PC-3 (cell line): Measurements from ENCODE around the gene TAPT1.

Experiments
- CTCF ChIP-seq: fragments of 300-600 bp; sonication (generic); conservative IDR thresholded peaks from 2 replicates; pipeline ENCODE4 v1.5.1; 2017; ENCODE audit warnings: antibody characterized with exemption, low read depth, mild to moderate bottlenecking, low read length
- EZH2 ChIP-seq: fragments of 300-600 bp; sonication (generic); IDR thresholded peaks from one replicate; pipeline ENCODE4 v1.6.1; 2017; ENCODE audit warnings: antibody characterized with exemption, mild to moderate bottlenecking, low read length; ENCODE audit not compliant: unreplicated experiment

GRCh38 chr4:16230308-16230707, 4.0 kb upstream of the TAPT1 start:
- TF ChIP-seq CTCF = no peak
- TF ChIP-seq EZH2 = no peak
